Umbilical cord (tissue), 2 donors: Measurements from ENCODE around the gene DEUP1. TPM values are rescaled to one million over a fixed set of nuclear protein-coding genes. Genes with fewer than 3 reads are reported as not detected.
"Not testable (repeated sequence)": the region's sequence is repeated elsewhere in the genome, so short reads cannot be mapped to it uniquely, and the experiment has no call there.

Experiments used
- DNase-seq: peaks from one replicate; pipeline ENCODE4 v3.0.0-alpha.2; 2015; ENCODE audit warnings: low spot score
- total RNA-seq: library from RNA; depleted of rRNA; stranded (reverse); fragments of >200 nt; gene quantifications from one replicate; pipeline ENCODE4 v1.2.3, GENCODE V29; 2014; ENCODE audit warnings: low replicate concordance; ENCODE audit not compliant: insufficient read depth

Gene DEUP1
- total RNA-seq, result 4.1 TPM

GRCh38 chr11:93330446-93330984, at the start of gene DEUP1:
Gene DEUP1, plus strand, starts transcription at chr11:93330742. Its CDS starts 1,518 bp downstream, at chr11:93332260.
- peak; percentile 35 for DNase-seq

- no peak for DNase-seq
These were observed 45.1 kb upstream of the DEUP1 start for GRCh38 chr11:93285430-93285829.

GRCh38 chr11:93287434-93287833, 43.1 kb upstream of the DEUP1 start:
- DNase-seq, result no peak

- no peak for DNase-seq
These were observed 42.5 kb upstream of the DEUP1 start for GRCh38 chr11:93288079-93288478.

GRCh38 chr11:93288767-93289166, 41.8 kb upstream of the DEUP1 start:
- no peak for DNase-seq

GRCh38 chr11:93289782-93290463, 40.6 kb upstream of the DEUP1 start:
- no peak for DNase-seq

- no peak for DNase-seq
These were observed 39.4 kb upstream of the DEUP1 start for GRCh38 chr11:93291110-93291509.

GRCh38 chr11:93291898-93292297, 38.6 kb upstream of the DEUP1 start:
- no peak for DNase-seq

- DNase-seq, result no peak
These were observed 34.5 kb upstream of the DEUP1 start for GRCh38 chr11:93295921-93296575.

- no peak for DNase-seq
These were observed 26.9 kb upstream of the DEUP1 start for GRCh38 chr11:93303689-93304088.

GRCh38 chr11:93314399-93314798, 16.1 kb upstream of the DEUP1 start:
- DNase-seq, result not testable (repeated sequence)

GRCh38 chr11:93319224-93319839, 11.2 kb upstream of the DEUP1 start:
- no peak for DNase-seq

GRCh38 chr11:93320230-93320629, 10.3 kb upstream of the DEUP1 start:
- no peak for DNase-seq

- DNase-seq, result no peak
These were observed 8.3 kb upstream of the DEUP1 start for GRCh38 chr11:93322207-93322606.

GRCh38 chr11:93323747-93324146, 6.8 kb upstream of the DEUP1 start:
- DNase-seq, result no peak

GRCh38 chr11:93324500-93324899, 6.0 kb upstream of the DEUP1 start:
- DNase-seq, result no peak

GRCh38 chr11:93326681-93327080, 3.9 kb upstream of the DEUP1 start:
- DNase-seq, result no peak

- DNase-seq, result peak; percentile 11
These were observed 551 bp upstream of the DEUP1 start for GRCh38 chr11:93329936-93330445.

GRCh38 chr11:93340223-93340622, 9.7 kb downstream of the DEUP1 start:
- DNase-seq, result no peak

GRCh38 chr11:93344855-93345333, 14.4 kb downstream of the DEUP1 start:
- no peak for DNase-seq

GRCh38 chr11:93348930-93349329, 18.4 kb downstream of the DEUP1 start:
- DNase-seq, result no peak

GRCh38 chr11:93350835-93351234, 20.3 kb downstream of the DEUP1 start:
- no peak for DNase-seq
